Activated naive CD4-positive, alpha-beta T cell treated with anti-CD3 and anti-CD28 coated beads, Interleukin-2, amount 10 ng/mL, durations not matched to agents 7 days and 5 days (primary cell): Measurements from ENCODE around the gene STX8.
A peak's percentile ranks its signal among the peaks of the same experiment; 100 is the strongest.

Experiments
- CTCF ChIA-PET: fragments of 350-600 bp; sonication (Branson Sonifier 250); formaldehyde crosslinking; loops from one replicate; lab custom pipeline; 2021; ENCODE audit warnings: antibody characterized with exemption; lab: Charles Lee
- DNase-seq: peaks from one replicate; pipeline ENCODE4 v3.0.0-alpha.2; 2020
- H3K27ac Mint-ChIP-seq: one replicate; pipeline ENCODE4 v1.8.0; 2021; ENCODE audit warnings: mild to moderate bottlenecking, moderate library complexity, mixed read lengths
- H3K27me3 Mint-ChIP-seq: one replicate; pipeline ENCODE4 v1.8.0; 2021; ENCODE audit warnings: mild to moderate bottlenecking, mixed read lengths
- H3K36me3 Mint-ChIP-seq: one replicate; pipeline ENCODE4 v1.8.0; 2021; ENCODE audit warnings: mixed read lengths
- H3K4me1 Mint-ChIP-seq: one replicate; pipeline ENCODE4 v1.8.0; 2021; ENCODE audit warnings: mixed read lengths
- H3K4me3 Mint-ChIP-seq: one replicate; pipeline ENCODE4 v1.8.0; 2021; ENCODE audit warnings: mild to moderate bottlenecking, moderate library complexity, mixed read lengths
- H3K9me3 Mint-ChIP-seq: one replicate; pipeline ENCODE4 v1.8.0; 2021; ENCODE audit warnings: mixed read lengths

The STX8 gene

DNA sequence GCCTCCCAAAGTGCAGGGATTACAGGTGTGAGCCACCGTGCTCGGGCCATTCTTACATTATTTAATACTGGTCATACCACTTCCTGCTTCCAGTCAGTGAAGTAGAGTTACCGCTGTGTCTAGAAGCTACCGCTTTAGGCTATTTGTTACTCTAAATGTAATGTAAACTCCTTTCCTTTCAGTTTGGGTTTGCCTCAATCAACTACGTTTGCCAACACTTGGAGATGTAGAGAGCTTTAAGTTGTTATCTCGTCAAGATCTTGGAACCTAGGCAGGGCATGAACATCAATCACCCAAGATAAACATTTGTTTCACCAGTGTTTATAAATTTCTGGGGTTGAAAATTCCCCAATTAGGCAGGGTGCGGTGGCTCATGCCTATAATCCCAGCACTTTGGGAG is 275.9 kb downstream of the STX8 start:
- no peak overlapping the region for H3K27ac Mint-ChIP-seq

DNA sequence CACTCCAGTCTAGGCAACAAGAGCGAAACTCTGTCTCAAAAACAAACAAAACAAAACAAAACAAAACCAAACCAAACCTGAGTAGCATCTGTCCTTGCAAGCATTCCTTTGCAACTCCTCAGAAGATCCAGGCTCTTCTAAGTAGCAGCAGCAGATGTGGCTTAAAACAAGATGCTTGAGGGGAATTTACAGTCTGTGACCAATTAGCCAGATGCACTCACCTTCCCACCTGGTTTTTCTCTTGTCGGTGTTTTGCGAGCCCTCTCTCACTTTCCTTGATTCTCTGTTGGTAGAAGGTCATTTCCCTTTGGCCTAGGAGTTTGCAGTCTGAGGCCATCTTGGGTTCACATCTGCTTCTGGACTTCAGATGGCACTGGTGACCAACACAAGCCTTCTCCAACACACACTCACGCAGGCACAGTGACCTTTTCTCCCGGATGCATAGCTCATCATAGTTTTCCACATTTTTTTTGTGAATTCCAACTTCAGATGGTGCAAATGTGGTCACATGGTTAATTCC is 276.8 kb downstream of the STX8 start:
- Mint-ChIP-seq H3K4me1 (no peaks in the 10 kb centered on the region), H3K36me3 (no peaks in the 10 kb centered on the region)
- CTCF ChIA-PET: no interaction called here

More for the DNA sequence above, 275.9 kb downstream of the STX8 start:
- no peaks in the 10 kb centered on the region for H3K9me3 Mint-ChIP-seq
- H3K4me3 Mint-ChIP-seq: no peak overlapping the region
- no peaks in the 10 kb centered on the region for H3K27me3 Mint-ChIP-seq
- CTCF ChIA-PET: no interaction called here
- no peaks in the 10 kb centered on the region for H3K36me3 Mint-ChIP-seq
- H3K4me1 Mint-ChIP-seq: no peaks in the 10 kb centered on the region
- DNase-seq: no peak

DNA sequence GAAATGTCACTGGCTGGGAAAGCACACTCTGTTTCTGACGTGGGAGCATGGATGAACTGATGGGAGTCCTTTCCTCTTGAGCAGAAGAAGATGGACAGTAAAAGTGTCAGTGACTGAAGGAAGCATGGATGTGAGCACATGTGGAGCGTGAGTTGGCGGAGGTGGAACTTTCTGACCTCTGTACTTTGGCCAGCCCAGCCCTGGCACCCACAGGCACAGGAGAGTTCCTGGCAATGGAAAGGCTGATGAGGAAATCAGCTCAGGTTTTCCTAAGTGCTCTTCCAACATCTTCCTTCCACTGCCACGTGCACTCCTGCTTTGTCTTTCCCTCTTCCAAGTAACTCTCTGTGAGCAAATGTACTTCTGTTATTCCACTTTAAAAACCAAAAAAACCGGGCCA is 277.5 kb downstream of the STX8 start:
- DNase-seq: no peak

More for the DNA sequence above, 276.8 kb downstream of the STX8 start:
- DNase-seq: no peak
- Mint-ChIP-seq H3K4me3 (no peak overlapping the region), H3K27ac (no peak overlapping the region), H3K9me3 (no peaks in the 10 kb centered on the region), H3K27me3 (no peaks in the 10 kb centered on the region)

DNA sequence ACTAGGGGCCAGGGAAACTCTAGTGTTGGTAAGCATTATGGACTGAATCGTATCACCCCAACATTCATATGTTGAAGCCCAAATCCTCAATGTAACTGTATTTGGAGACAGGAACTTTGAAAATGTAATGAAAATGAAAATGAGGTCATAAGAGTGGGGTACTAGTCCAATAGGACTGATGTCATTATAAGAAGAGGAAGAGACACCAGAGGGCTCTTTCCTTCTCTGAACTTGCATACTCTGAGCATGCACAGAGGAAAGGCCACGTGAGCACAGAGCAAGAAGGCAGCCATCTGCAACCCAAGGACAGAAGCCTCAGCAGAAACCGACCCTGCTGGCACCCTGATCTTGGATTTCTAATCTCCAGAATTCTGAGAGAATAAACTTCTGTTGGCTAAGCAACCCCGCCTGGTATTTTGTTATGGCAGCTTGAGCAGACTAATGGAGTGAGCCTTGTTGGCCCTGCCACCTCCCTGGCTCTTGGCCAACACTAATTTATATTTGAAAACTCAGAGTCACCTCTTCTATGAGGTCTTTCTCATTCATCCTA is 280.9 kb downstream of the STX8 start:
- CTCF ChIA-PET: no interaction called here
- H3K4me1 Mint-ChIP-seq: peaks cover 10% of the 10 kb centered on the region
- no peaks in the 10 kb centered on the region for H3K9me3 Mint-ChIP-seq
- no peak overlapping the region for H3K27ac Mint-ChIP-seq
- H3K4me3 Mint-ChIP-seq: no peak overlapping the region
- DNase-seq: no peak
- H3K27me3 Mint-ChIP-seq: no peaks in the 10 kb centered on the region
- H3K36me3 Mint-ChIP-seq: no peaks in the 10 kb centered on the region

More for the DNA sequence above, 277.5 kb downstream of the STX8 start:
- no peak overlapping the region for H3K4me3 Mint-ChIP-seq
- H3K27me3 Mint-ChIP-seq: no peaks in the 10 kb centered on the region
- no peaks in the 10 kb centered on the region for H3K9me3 Mint-ChIP-seq
- no peaks in the 10 kb centered on the region for H3K36me3 Mint-ChIP-seq
- H3K4me1 Mint-ChIP-seq: no peaks in the 10 kb centered on the region
- CTCF ChIA-PET: no interaction called here
- H3K27ac Mint-ChIP-seq: no peak overlapping the region

DNA sequence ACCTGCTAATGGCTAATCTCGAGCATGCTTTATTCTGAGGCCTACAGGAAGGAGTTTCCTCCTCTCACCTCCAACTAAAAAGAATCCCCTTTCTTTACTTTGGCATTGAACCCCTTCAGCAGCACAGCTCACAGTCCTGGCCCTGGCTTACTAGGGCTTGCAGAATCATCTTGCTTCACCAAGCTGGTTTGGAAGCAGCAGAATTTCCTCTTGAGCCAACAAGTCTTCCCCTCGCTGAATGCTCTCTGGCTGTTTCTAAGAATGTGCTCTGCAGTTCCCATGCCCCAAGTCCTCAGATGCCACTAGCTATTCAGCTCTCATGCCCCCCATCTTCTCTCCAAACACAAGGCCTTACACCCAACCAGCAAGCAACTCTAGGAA is 283.1 kb downstream of the STX8 start:
- no peaks in the 10 kb centered on the region for H3K27me3 Mint-ChIP-seq

DNA sequence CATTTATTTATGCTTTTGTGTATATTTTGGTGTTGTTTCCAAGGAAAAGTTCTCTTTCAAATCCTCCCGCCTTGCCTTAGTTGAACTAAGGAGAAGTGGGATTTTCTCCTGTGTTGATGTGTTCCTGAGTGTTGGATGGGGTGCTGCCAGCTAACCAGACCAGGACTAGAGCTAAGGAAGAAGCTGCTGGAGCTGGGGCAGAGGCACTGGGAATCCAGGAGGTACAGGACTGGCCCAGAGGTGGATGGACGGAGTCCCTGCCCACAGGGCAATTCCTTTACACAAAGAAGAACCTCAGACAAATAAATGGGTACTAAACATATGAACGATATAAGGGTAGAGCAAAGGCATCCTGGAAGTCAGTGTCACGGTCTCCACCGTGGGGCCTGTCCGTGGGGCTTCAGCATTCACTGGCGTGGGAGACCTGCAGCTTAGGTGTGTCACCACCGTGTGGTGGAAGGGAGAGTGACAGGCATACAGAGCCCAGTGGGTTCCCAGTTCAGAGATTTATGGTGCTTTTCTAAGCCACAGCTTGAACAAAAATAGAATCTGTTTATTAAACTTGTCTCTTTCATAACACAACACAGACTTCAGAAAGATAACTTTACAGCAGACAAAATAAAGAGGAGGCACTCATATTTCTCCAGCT is 283.6 kb downstream of the STX8 start:
- no peak overlapping the region for H3K4me3 Mint-ChIP-seq
- no peaks in the 10 kb centered on the region for H3K27me3 Mint-ChIP-seq
- H3K4me1 Mint-ChIP-seq: peaks cover 21% of the 10 kb centered on the region
- CTCF ChIA-PET: interaction anchor here (0.6 to 3.2 kb wide), 9 partner anchors 8 to 429 kb away, joined by 3 to 18 read pairs (median 4); no protein-coding TSS in a partner anchor
- H3K27ac Mint-ChIP-seq: no peak overlapping the region
- no peaks in the 10 kb centered on the region for H3K36me3 Mint-ChIP-seq
- DNase-seq: peak; percentile 53
- no peaks in the 10 kb centered on the region for H3K9me3 Mint-ChIP-seq

More for the DNA sequence above, 283.1 kb downstream of the STX8 start:
- CTCF ChIA-PET: interaction anchor here (0.6 to 3.2 kb wide), 9 partner anchors 9 to 429 kb away, joined by 3 to 18 read pairs (median 4); no protein-coding TSS in a partner anchor
- H3K4me1 Mint-ChIP-seq: peaks cover 21% of the 10 kb centered on the region
- H3K9me3 Mint-ChIP-seq: no peaks in the 10 kb centered on the region
- DNase-seq: no peak
- H3K4me3 Mint-ChIP-seq: no peak overlapping the region
- no peaks in the 10 kb centered on the region for H3K36me3 Mint-ChIP-seq
- no peak overlapping the region for H3K27ac Mint-ChIP-seq

DNA sequence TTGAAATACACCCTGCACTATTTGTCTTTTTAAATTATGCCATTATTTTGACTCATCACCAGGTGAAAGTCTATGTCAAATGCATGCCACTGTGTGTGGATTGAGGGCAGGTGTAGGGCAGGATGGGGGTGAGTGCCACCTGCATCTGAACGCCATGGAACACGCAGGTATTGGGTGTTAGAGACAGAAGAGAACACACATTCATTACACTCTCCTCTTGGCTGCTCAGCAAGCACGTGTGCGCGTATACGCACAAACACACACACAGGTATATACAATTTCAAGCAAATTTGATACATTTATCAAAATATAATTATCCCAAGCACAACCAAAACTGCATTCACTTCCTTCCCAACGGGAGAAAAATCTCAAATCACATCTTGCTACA is 285.4 kb downstream of the STX8 start:
- Mint-ChIP-seq H3K36me3 (no peaks in the 10 kb centered on the region), H3K27me3 (no peaks in the 10 kb centered on the region), H3K27ac (peak overlapping the region; percentile 40), H3K4me1 (peaks cover 21% of the 10 kb centered on the region), H3K9me3 (no peaks in the 10 kb centered on the region), H3K4me3 (no peak overlapping the region)
- DNase-seq: no peak
- CTCF ChIA-PET: no interaction called here

DNA sequence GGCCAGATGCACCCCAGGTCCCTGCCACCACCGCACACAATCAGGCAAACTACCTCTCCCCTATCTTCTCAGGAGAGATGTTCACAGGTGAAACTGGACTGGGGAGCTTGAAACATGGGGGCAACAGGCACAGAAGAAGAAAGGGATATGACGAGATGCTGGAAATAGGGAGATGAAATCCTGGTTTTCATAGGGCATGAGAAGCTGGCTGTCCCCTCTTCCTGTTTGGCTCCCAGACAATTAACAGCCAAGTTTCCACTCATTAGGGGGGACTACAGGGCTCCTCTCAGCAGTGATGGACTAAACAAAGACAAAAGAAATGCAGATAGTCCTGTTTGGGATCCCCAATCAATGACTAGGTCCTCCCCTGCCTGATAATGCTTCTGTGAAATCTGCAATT is 288.3 kb downstream of the STX8 start:
- CTCF ChIA-PET: no interaction called here

DNA sequence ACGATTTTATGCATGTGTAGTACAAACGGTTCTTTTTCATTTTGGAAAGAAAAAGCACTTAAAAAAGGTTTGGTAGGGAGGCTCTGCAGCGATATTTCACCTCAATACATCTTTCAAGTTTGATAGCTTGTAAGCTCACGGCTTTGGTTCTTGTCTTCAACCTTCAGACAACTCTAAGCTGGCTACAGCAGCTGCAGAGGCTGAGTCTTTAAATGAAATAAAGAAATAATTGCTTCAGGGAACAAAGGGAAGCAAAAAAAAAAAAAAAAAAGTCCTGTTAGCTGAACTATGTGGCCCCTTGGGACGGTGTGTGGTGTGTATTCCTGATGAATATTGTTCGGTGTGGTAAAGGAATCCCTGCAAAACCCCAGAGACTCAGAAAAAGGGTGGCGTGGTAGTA is 289.2 kb downstream of the STX8 start:
- Mint-ChIP-seq H3K4me1 (peaks cover 21% of the 10 kb centered on the region), H3K36me3 (no peaks in the 10 kb centered on the region)
- CTCF ChIA-PET: no interaction called here

More for the DNA sequence above, 288.3 kb downstream of the STX8 start:
- no peak overlapping the region for H3K4me3 Mint-ChIP-seq
- H3K27me3 Mint-ChIP-seq: no peaks in the 10 kb centered on the region
- no peak for DNase-seq
- H3K27ac Mint-ChIP-seq: no peak overlapping the region
- H3K4me1 Mint-ChIP-seq: peaks cover 21% of the 10 kb centered on the region
- H3K9me3 Mint-ChIP-seq: no peaks in the 10 kb centered on the region
- no peaks in the 10 kb centered on the region for H3K36me3 Mint-ChIP-seq

DNA sequence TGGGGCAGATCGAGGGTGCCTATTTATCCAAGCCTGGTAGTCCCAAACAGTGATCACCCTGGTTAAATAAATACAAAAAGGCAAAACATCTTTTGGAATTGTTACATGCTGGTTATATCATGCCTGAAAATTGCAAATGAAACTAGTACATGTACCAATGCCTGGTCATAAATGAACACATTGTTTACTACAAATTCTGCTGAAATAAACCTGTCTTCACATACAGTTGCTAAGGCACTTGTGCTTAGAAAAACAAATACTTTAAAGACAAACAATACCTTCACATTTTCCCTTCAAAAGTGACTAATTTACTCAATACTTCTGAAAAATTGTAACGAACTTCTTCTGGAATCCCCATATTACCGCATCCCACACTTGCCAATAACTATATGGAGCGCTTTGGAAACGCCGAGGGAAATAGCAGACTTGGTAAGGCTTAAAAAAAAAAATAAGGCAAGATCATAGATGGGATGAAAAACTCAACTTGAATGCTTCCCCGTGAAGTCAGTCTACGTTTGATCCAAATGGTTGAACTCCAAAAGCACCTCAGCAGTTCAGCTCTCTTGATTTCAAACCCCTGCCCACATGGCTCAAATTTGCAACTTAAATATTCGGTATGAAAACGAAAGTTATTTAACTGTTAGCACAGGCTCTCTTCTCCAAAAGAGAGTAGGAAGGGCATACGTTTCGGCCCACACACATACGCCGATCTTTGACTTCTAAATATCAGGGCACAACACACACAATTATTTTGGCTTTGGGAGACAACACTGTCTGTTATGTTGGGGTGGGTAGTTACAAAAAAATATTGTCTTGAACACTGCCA is 289.8 kb downstream of the STX8 start:
- no peak for DNase-seq
- no peak overlapping the region for H3K27ac Mint-ChIP-seq
- CTCF ChIA-PET: no interaction called here

More for the DNA sequence above, 289.2 kb downstream of the STX8 start:
- Mint-ChIP-seq H3K9me3 (no peaks in the 10 kb centered on the region), H3K27ac (no peak overlapping the region), H3K27me3 (no peaks in the 10 kb centered on the region), H3K4me3 (no peak overlapping the region)
- no peak for DNase-seq

DNA sequence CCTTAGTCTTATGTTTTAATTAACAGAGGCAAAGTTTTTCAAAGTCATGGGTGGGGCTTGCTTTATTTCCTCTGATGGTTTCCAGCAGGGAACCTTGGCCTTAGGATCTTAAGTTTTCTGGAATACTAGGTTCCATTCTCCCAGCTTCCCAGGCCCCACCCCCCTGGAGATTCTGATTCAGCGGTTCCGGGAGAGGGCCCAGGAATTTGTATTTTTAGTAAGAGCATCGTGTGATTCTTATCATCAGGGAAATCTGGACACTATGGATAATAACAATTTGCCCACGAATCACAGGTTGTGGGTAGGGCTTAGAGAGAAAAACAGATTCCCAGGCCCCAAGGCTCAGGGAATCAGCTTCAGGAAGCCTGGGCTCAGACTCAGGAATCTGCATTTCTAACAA is 290.7 kb downstream of the STX8 start:
- Mint-ChIP-seq H3K36me3 (no peaks in the 10 kb centered on the region), H3K27ac (no peak overlapping the region), H3K4me1 (peaks cover 13% of the 10 kb centered on the region), H3K9me3 (no peaks in the 10 kb centered on the region), H3K4me3 (no peak overlapping the region), H3K27me3 (no peaks in the 10 kb centered on the region)
- no peak for DNase-seq
- CTCF ChIA-PET: interaction anchor here (2.0 kb wide), 1 partner anchor 8 kb away, joined by 8 read pairs; no protein-coding TSS in a partner anchor

More for the DNA sequence above, 289.8 kb downstream of the STX8 start:
- no peaks in the 10 kb centered on the region for H3K27me3 Mint-ChIP-seq
- no peaks in the 10 kb centered on the region for H3K36me3 Mint-ChIP-seq
- no peak overlapping the region for H3K4me3 Mint-ChIP-seq
- H3K4me1 Mint-ChIP-seq: peaks cover 21% of the 10 kb centered on the region
- no peaks in the 10 kb centered on the region for H3K9me3 Mint-ChIP-seq

DNA sequence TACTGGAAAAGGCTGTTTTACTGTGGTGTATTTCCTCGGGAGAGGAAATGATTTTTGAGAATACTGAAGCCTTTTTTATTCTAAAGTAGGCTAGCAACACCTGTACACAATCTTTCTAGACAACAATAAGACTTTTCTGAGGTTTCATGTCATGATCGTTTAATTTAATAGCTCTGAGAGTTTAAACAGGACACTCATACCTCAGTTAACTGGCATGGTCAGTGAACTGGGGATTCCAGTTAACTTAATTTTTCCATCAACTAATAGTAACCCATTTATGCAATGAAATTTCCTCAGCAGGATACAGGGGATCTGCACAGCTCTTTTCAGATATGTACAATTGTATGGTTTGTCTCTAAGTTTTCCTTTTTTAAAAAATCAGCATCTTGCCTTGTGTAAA is 291.7 kb downstream of the STX8 start:
- Mint-ChIP-seq H3K36me3 (no peaks in the 10 kb centered on the region), H3K27ac (no peak overlapping the region), H3K4me1 (peaks cover 4% of the 10 kb centered on the region), H3K9me3 (no peaks in the 10 kb centered on the region), H3K4me3 (no peak overlapping the region), H3K27me3 (no peaks in the 10 kb centered on the region)
- CTCF ChIA-PET: interaction anchor here (2.0 kb wide), 1 partner anchor 9 kb away, joined by 8 read pairs; no protein-coding TSS in a partner anchor
- no peak for DNase-seq

DNA sequence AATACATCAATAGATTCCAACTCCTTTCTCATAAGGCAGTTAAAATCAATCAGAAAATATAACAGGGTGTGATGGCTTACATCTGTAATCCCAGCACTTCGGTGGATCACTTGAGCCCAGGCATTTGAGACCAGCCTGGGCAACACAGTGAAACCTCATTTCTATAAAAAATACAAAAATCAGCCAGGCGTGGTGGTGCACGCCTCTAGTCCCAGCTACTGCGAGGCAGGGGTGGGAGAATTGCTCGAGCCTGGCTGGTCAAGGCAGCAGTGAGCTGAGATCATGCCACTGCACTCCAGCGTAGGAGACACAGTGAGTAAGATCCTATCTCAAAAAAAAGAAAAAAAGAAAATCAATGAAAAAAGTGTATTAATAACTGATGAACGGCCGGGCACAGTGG is 295.7 kb downstream of the STX8 start:
- Mint-ChIP-seq H3K27ac (no peak overlapping the region), H3K4me1 (no peaks in the 10 kb centered on the region), H3K27me3 (no peaks in the 10 kb centered on the region), H3K36me3 (no peaks in the 10 kb centered on the region), H3K4me3 (no peak overlapping the region), H3K9me3 (no peaks in the 10 kb centered on the region)
- DNase-seq: no peak
- CTCF ChIA-PET: interaction anchor here (2.0 kb wide), 1 partner anchor 12 kb away, joined by 4 read pairs; no protein-coding TSS in a partner anchor

DNA sequence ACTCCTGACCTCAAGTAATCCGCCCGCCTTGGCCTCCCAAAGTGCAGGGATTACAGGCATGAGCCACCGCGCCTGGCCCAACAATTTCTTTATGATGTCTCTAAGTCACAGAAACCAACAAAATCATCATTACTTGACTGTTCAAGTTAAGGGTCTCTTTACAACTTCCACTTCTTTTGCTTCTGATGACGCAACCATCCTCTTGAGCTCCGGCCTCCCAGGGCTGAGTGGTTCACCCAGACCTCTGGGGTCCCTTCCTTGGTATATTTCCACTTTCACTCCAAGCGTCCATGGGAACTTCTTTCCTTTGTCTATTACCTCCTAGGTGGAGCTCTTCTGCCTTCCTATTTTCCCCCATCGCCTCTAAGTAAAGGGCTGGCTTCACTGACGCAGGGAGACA is 300.6 kb downstream of the STX8 start:
- Mint-ChIP-seq H3K36me3 (no peaks in the 10 kb centered on the region), H3K27ac (no peak overlapping the region), H3K27me3 (no peaks in the 10 kb centered on the region), H3K9me3 (no peaks in the 10 kb centered on the region), H3K4me1 (peaks cover 6% of the 10 kb centered on the region), H3K4me3 (no peak overlapping the region)
- no peak for DNase-seq
- CTCF ChIA-PET: interaction anchor here (1.5 kb wide), 1 partner anchor 17 kb away, joined by 4 read pairs; no protein-coding TSS in a partner anchor
